Lower leg skin (tissue), 4 donors: ENCODE results near the gene SPTBN4. TPM values are rescaled to one million over a fixed set of nuclear protein-coding genes. Genes with fewer than 3 reads are reported as not detected.

Experiments used
- DNase-seq, 2 donors: peaks; one replicate each; pipeline ENCODE4 v3.0.0-alpha.2; 2019; ENCODE audit warnings: low spot score in 2 of 2
- H3K4me3 ChIP-seq: fragments of 200-600 bp; sonication (generic); 2 replicates; pipeline ENCODE4 v1.5.1; 2017; ENCODE audit warnings: mild to moderate bottlenecking, low read depth; ENCODE audit not compliant: poor library complexity, severe bottlenecking
- POLR2A ChIP-seq, 2 donors: fragments of 450-650 bp; IDR thresholded peaks; one replicate each; pipeline ENCODE4 v1.6.1; 2016 to 2017; ENCODE audit warnings: antibody characterized with exemption in 2 of 2, mild to moderate bottlenecking in 1 of 2, moderate library complexity in 1 of 2
- WGBS, 2 donors: methylation state at CpG; one replicate each; pipeline ENCODE4 v1.1.5; 2018; 5-methylcytosine and 5-hydroxymethylcytosine counted together
- intact Hi-C: fragments of 100-400 bp; cut with DNase I; formaldehyde crosslinking; loops from one replicate; pipeline ENCODE4 v1.15.0; 2023; ENCODE audit warnings: low total_unique reads
- total RNA-seq, 4 donors: library from RNA; depleted of rRNA; stranded (reverse); fragments of >200 nt; gene quantifications; one replicate each; pipeline ENCODE4 v1.1.0, GENCODE V29; 2016
- TF ChIP-seq, protein P1 (sequence below), 3 donors: fragments of 450-650 bp; IDR thresholded peaks; one replicate each; pipeline ENCODE4 v1.5.1; 2016; ENCODE audit warnings: antibody characterized with exemption in 3 of 3, mild to moderate bottlenecking in 3 of 3, moderate library complexity in 2 of 3

The SPTBN4 gene
- total RNA-seq, 4 donors from 2014 or later: 0.25 to 2.2 (median 1.6) TPM

DNA sequence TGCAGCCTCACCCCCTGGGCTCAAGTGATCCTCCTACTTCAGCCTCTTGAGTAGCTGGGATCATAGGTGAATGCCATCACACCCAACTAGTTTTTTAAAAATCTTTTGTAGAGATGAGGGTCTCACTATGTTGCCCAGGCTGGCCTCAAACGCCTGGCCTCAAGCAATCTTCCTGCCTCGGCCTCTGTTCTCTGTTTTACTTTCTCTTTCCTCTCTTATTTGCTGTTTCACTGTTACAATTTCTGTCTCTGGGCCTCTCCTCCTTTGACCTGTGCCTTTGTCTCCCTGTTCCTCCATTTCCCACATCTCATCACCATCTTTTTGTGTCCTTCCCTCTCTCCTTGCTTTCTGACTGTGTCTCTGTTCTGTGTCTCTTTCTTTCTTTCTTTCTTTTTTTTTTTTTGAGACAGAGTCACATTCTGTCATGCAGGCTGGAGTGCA is 119.2 kb downstream of the SPTBN4 start:
- intact Hi-C loops: no loop called here

DNA sequence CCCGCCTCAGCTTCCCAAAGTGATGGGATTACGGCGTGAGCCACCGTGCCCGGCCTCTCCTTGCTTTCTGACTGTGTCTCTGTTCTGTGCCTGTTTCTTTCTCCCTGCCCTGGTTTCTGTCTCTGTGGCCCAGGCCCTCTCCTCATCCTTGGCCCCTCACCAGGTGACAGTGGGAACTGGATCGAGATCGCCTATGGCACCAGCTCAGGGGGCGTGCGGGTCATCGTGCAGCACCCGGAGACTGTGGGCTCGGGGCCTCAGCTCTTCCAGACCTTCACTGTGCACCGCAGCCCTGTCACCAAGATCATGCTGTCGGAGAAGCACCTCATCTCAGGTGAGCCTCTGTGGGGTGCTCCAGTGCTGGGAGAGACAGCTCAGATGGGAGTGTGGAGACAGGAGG is 119.8 kb downstream of the SPTBN4 start:
- no peak overlapping the region for H3K4me3 ChIP-seq
- TF ChIP-seq POLR2A (IDR thresholded peaks at IDR 0.05): no peak
- TF ChIP-seq, protein P1, sequence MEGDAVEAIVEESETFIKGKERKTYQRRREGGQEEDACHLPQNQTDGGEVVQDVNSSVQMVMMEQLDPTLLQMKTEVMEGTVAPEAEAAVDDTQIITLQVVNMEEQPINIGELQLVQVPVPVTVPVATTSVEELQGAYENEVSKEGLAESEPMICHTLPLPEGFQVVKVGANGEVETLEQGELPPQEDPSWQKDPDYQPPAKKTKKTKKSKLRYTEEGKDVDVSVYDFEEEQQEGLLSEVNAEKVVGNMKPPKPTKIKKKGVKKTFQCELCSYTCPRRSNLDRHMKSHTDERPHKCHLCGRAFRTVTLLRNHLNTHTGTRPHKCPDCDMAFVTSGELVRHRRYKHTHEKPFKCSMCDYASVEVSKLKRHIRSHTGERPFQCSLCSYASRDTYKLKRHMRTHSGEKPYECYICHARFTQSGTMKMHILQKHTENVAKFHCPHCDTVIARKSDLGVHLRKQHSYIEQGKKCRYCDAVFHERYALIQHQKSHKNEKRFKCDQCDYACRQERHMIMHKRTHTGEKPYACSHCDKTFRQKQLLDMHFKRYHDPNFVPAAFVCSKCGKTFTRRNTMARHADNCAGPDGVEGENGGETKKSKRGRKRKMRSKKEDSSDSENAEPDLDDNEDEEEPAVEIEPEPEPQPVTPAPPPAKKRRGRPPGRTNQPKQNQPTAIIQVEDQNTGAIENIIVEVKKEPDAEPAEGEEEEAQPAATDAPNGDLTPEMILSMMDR (IDR thresholded peaks at IDR 0.05): no peak
- intact Hi-C loops: no loop called here
- DNase-seq: no peak
- WGBS, 2 donors: 95 to 98% methylated on average over 14 of the region's 14 CpGs

More for the DNA sequence above, 119.2 kb downstream of the SPTBN4 start:
- no peak for TF ChIP-seq POLR2A (IDR thresholded peaks at IDR 0.05)
- TF ChIP-seq, protein P1 (IDR thresholded peaks at IDR 0.05): no peak
- DNase-seq: no peak
- H3K4me3 ChIP-seq: no peak overlapping the region
- WGBS, 2 donors: 86 to 93% methylated on average over 2 of the region's 2 CpGs

DNA sequence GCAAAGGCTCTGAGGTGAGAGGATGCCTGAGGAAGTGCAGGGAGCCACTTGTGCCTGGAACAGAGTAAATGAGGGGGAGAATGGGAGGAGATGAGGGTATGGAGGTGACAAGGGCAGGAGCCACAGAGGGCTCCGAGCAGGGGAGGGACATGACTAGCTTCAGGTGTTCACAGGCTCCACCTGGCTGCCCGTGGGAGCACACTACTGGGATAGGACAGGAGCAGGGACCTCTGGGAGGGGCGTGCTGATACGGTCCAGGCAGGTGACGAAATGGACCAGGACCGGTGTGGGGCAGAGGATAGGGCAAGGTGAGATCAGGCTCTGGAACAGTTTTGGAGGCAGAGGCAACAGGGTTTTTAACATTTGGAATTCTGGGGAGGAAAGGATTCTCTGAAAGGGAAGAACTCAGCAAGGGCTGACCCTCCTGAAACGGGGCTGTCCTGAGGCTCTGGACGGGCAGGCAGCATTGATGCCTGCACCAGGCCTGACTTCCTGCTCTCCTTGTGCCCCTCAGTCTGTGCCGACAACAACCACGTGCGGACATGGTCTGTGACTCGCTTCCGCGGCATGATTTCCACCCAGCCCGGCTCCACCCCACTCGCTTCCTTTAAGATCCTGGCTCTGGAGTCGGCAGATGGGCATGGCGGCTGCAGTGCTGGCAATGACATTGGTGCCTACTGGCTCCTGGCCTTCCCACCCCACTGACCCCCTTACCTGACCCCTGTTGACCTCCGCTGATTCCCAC is 121.5 kb downstream of the SPTBN4 start:
- intact Hi-C loops: no loop called here
- H3K4me3 ChIP-seq: no peak overlapping the region
- TF ChIP-seq POLR2A (IDR thresholded peaks at IDR 0.05): no peak
- TF ChIP-seq, protein P1 (IDR thresholded peaks at IDR 0.05): no peak
- no peak for DNase-seq
- WGBS, 2 donors: 81 to 84% methylated on average over 19 of the region's 19 CpGs

DNA sequence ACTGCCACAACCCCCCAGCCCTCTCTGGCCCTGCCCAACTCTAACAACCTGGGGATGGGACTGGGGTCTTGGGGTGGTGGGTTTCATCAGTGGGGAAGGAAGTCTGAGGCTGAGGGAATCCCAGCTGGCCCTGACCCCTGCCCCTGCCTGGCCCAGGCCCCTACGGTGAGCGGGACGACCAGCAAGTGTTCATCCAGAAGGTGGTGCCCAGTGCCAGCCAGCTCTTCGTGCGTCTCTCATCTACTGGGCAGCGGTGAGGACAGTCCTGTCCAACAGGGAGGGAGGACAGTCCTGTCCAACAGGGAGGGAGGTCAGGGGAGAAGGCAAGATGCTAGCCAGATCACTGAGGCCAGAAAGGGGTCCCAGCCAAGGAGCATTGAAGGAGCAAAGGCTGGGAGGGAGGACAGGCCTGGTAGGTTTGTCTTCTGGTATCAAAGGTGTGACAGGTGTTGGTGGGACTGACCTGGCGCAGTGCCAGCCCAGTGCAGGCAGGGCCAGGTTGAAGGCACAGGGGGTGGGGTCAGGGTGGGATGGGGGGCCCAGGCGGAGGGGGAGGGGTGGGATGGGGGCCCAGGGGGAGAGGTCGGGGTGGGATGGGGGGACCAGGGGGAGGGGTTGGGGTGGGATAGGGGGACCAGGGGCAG is 122.2 kb downstream of the SPTBN4 start:
- no peak for TF ChIP-seq POLR2A (IDR thresholded peaks at IDR 0.05)
- TF ChIP-seq, protein P1 (IDR thresholded peaks at IDR 0.05): no peak
- H3K4me3 ChIP-seq: no peak overlapping the region
- intact Hi-C loops: no loop called here
- 74 to 75% methylated on average over 9 of the region's 9 CpGs for WGBS, 2 donors
- DNase-seq: no peak

DNA sequence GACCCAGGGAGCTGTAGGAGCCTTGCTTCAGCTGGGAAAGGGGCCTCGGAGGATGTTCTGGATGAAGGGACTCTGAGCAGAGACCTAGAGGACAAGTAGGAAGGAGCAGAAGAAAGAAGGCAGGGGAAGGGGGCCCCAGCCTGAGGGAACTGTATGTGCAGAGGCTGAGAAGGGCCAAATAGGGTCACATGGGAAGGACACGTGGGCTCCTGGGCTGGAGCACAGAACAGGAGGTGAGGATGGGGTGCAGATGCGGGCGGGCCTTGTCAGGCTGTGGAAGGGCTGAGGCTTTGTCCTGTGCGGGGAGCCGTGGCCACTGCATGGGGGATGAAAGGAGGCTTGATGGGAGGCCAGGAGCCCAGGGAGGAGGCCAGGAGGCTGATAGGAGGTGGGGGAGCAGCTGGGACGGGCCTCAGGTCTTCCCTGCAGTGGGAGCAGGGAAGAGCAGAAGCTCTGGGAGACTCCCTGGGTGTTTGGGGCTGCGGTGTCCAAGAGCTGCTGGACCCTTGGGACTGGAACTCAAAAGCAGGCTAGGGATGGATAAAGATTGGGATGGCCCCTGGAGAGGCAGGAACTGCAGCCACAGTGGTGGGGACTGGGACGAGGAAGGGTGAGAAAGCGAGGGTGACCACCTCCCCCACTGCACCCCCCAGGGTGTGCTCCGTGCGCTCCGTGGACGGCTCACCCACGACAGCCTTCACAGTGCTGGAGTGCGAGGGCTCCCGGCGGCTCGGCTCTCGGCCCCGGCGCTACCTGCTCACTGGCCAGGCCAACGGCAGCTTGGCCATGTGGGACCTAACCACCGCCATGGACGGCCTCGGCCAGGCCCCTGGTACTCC is 123.0 kb downstream of the SPTBN4 start:
- TF ChIP-seq POLR2A (IDR thresholded peaks at IDR 0.05): no peak
- TF ChIP-seq, protein P1 (IDR thresholded peaks at IDR 0.05): no peak
- no peak overlapping the region for H3K4me3 ChIP-seq
- intact Hi-C loops: loop anchor here (10.0 kb wide), 1 partner anchor 55 kb away; no protein-coding TSS in a partner anchor
- 90 to 93% methylated on average over 26 of the region's 26 CpGs for WGBS, 2 donors
- DNase-seq: no peak
